Kidney epithelial cell (primary cell): ENCODE data around the gene UBAC1. TPM values are rescaled to one million over a fixed set of nuclear protein-coding genes. Genes with fewer than 3 reads are reported as not detected.
"Not testable (repeated sequence)": the region's sequence is repeated elsewhere in the genome, so short reads cannot be mapped to it uniquely, and the experiment has no call there.

ENCODE experiments used
- DNase-seq: peaks from one replicate; pipeline ENCODE4 v3.0.0-alpha.2; 2010; ENCODE audit warnings: low read depth
- H3K27me3 ChIP-seq: 2 replicates; pipeline ENCODE4 v1.6.0; 2011; ENCODE audit warnings: low read length; ENCODE audit not compliant: control insufficient read depth, insufficient read depth
- H3K36me3 ChIP-seq: 2 replicates; pipeline ENCODE4 v1.5.1; 2011; ENCODE audit warnings: low read length; ENCODE audit not compliant: control insufficient read depth, insufficient read depth
- H3K4me3 ChIP-seq: 2 replicates; pipeline ENCODE4 v1.5.1; 2011; ENCODE audit warnings: low read depth, mild to moderate bottlenecking, control low read depth, low read length
- CTCF ChIP-seq: IDR thresholded peaks from 2 replicates; pipeline ENCODE4 v1.5.1; 2011; ENCODE audit warnings: mild to moderate bottlenecking, moderate library complexity, low read length, control low read depth, inconsistent platforms; ENCODE audit not compliant: insufficient read depth, poor library complexity, severe bottlenecking
- total RNA-seq: library from RNA; depleted of rRNA; stranded (reverse); fragments of >200 nt; gene quantifications from 2 replicates; pipeline ENCODE4 v1.2.3, GENCODE V29; 2015

UBAC1 gene
- total RNA-seq, 1 donor from 2014 or later: 42.6 TPM

GRCh38 chr9:135950135-135950682 is 11.0 kb downstream of the UBAC1 start:
- no peak for TF ChIP-seq CTCF
- Histone ChIP-seq H3K36me3 (peaks cover 3% of the 10 kb centered on the region), H3K4me3 (no peak overlapping the region), H3K27me3 (no peaks in the 10 kb centered on the region)
- no peak for DNase-seq

GRCh38 chr9:135949501-135950134 is 11.6 kb downstream of the UBAC1 start:
- Histone ChIP-seq H3K4me3 (no peak overlapping the region), H3K27me3 (no peaks in the 10 kb centered on the region), H3K36me3 (peaks cover 3% of the 10 kb centered on the region)
- TF ChIP-seq CTCF: no peak
- DNase-seq: no peak

GRCh38 chr9:135948968-135949367 is 12.2 kb downstream of the UBAC1 start:
- no peaks in the 10 kb centered on the region for H3K27me3 ChIP-seq
- peaks cover 3% of the 10 kb centered on the region for H3K36me3 ChIP-seq
- no peak for TF ChIP-seq CTCF
- H3K4me3 ChIP-seq: no peak overlapping the region
- DNase-seq: no peak

GRCh38 chr9:135948446-135948845 is 12.7 kb downstream of the UBAC1 start:
- Histone ChIP-seq H3K36me3 (peaks cover 3% of the 10 kb centered on the region), H3K27me3 (no peaks in the 10 kb centered on the region), H3K4me3 (no peak overlapping the region)
- no peak for TF ChIP-seq CTCF
- DNase-seq: no peak

GRCh38 chr9:135947582-135947981 is 13.6 kb downstream of the UBAC1 start:
- H3K4me3 ChIP-seq: no peak overlapping the region
- no peak for TF ChIP-seq CTCF
- H3K27me3 ChIP-seq: no peaks in the 10 kb centered on the region
- DNase-seq: no peak
- H3K36me3 ChIP-seq: peaks cover 3% of the 10 kb centered on the region

- not testable (repeated sequence) for DNase-seq, H3K27me3 ChIP-seq
Observed at GRCh38 chr9:135947105-135947504, 14.1 kb downstream of the UBAC1 start.

More at GRCh38 chr9:135947105-135947504, 14.1 kb downstream of the UBAC1 start:
- not testable (repeated sequence) for H3K4me3 ChIP-seq, H3K36me3 ChIP-seq
